ENCODE data around the gene MCAT. TPM values are rescaled to one million over a fixed set of nuclear protein-coding genes. Genes with fewer than 3 reads are reported as not detected.
"Not testable (repeated sequence)": the region's sequence is repeated elsewhere in the genome, so short reads cannot be mapped to it uniquely, and the experiment has no call there.

Gene MCAT
- total and polyA plus RNA-seq, 2 donors (not counting 1 experiment from before 2014, with no cell fraction given) = 8.4 to 10.1 TPM

DNA sequence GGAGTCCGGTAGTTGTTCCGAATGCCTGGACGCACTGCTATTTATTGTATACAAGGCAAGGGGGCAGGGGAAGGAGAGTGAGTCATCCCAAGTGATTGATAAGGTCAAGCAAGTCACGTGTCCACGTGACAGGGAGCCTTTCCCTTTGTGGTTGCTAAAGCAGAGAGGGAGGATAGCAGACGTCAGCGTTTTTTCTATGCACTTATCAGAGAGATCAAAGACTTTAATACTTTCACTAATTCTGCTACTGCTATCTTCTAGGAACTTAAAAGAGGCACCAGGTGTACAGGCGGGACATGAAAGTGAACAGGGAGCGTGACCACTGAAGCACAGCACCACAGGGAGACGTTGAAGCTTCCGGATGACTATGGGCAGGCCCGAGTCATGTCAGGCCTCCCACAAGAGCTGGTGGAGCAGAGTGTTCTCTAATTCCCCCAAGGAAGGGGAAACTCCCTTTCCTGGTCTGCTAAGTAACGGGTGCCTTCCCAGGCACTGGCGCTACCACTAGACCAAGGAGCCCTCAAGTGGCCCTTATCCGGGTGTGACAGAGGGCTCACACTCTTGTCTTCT lies 39.1 kb downstream of the MCAT start:
- H3K9ac ChIP-seq (ENCODE audit: low read length); H3K9me3 ChIP-seq (ENCODE audit: control extremely low read depth in 1 of 3, control insufficient read depth in 2 of 3, insufficient read depth in 1 of 3, low read length in 2 of 3); H3K4me1 ChIP-seq (ENCODE audit: control insufficient read depth in 2 of 2, insufficient read depth in 2 of 2, low read length in 2 of 2); H2AFZ ChIP-seq (ENCODE audit: insufficient read depth, low read depth, low read length, poor library complexity, severe bottlenecking); H3K4me2 ChIP-seq (replicated peaks; ENCODE audit: low read depth, low read length, poor library complexity, severe bottlenecking); H3K27ac ChIP-seq (ENCODE audit: low read length in 2 of 2); intact Hi-C loops (cut with micrococcal nuclease); H3K36me3 ChIP-seq (replicated peaks in 1 of 2; ENCODE audit: control extremely low read depth in 1 of 2, control insufficient read depth in 1 of 2, extremely low read depth in 1 of 2, insufficient read depth in 2 of 2, low read length in 1 of 2); DNase-seq; H3K27ac Mint-ChIP-seq; H3K9me3 Mint-ChIP-seq (ENCODE audit: insufficient read depth); H3K79me2 ChIP-seq (ENCODE audit: control insufficient read depth, insufficient read depth, low read length); POLR2A ChIA-PET; H3K4me1 Mint-ChIP-seq; H3K4me3 Mint-ChIP-seq; CTCF ChIA-PET; H4K20me1 ChIP-seq (ENCODE audit: control insufficient read depth, insufficient read depth, low read length, poor library complexity, severe bottlenecking); H3K4me3 ChIP-seq (ENCODE audit: control extremely low read depth in 1 of 5, extremely low read depth in 1 of 5, insufficient read depth in 1 of 5, low read depth in 2 of 5, low read length in 4 of 5); ATAC-seq (ENCODE audit: low read depth): not testable (repeated sequence)
- 84% methylated on average over 12 of the region's 15 CpGs for WGBS (ENCODE audit: insufficient coverage)
- peaks cover 0 to 23% (median 2%) of the 10 kb centered on the region in 4 experiments for H3K27me3 ChIP-seq (replicated peaks in 1 of 4; ENCODE audit: control extremely low read depth in 1 of 4, control insufficient read depth in 3 of 4, insufficient read depth in 4 of 4, low read length in 3 of 4)
- peaks cover 14% of the 10 kb centered on the region for H3K27me3 Mint-ChIP-seq

- Histone ChIP-seq H3K27me3 (replicated peaks in 1 of 4; ENCODE audit: control extremely low read depth in 1 of 4, control insufficient read depth in 3 of 4, insufficient read depth in 4 of 4, low read length in 3 of 4) (peaks cover 0 to 11% (median 0%) of the 10 kb centered on the region in 4 experiments), H3K9ac (ENCODE audit: low read length) (no peak overlapping the region), H3K79me2 (ENCODE audit: control insufficient read depth, insufficient read depth, low read length) (no peaks in the 10 kb centered on the region), H2AFZ (ENCODE audit: insufficient read depth, low read depth, low read length, poor library complexity, severe bottlenecking) (no peak overlapping the region), H4K20me1 (ENCODE audit: control insufficient read depth, insufficient read depth, low read length, poor library complexity, severe bottlenecking) (no peaks in the 10 kb centered on the region), H3K36me3 (replicated peaks in 1 of 2; ENCODE audit: control extremely low read depth in 1 of 2, control insufficient read depth in 1 of 2, extremely low read depth in 1 of 2, insufficient read depth in 2 of 2, low read length in 1 of 2) (no peaks in the 10 kb centered on the region), H3K4me1 (ENCODE audit: control insufficient read depth in 2 of 2, insufficient read depth in 2 of 2, low read length in 2 of 2) (no peaks in the 10 kb centered on the region), H3K4me3 (ENCODE audit: control extremely low read depth in 1 of 5, extremely low read depth in 1 of 5, insufficient read depth in 1 of 5, low read depth in 2 of 5, low read length in 4 of 5) (no peak overlapping the region), H3K27ac (ENCODE audit: low read length in 2 of 2) (no peak overlapping the region), H3K4me2 (replicated peaks; ENCODE audit: low read depth, low read length, poor library complexity, severe bottlenecking) (no peak overlapping the region), H3K9me3 (ENCODE audit: control extremely low read depth in 1 of 3, control insufficient read depth in 2 of 3, insufficient read depth in 1 of 3, low read length in 2 of 3) (peaks cover 0 to 11% (median 6%) of the 10 kb centered on the region in 3 donors)
- Mint-ChIP-seq H3K4me3 (no peak overlapping the region), H3K27ac (no peak overlapping the region), H3K4me1 (no peaks in the 10 kb centered on the region), H3K9me3 (ENCODE audit: insufficient read depth) (peaks cover 2% of the 10 kb centered on the region), H3K27me3 (peaks cover 5% of the 10 kb centered on the region)
- ChIA-PET CTCF (interaction anchor here (0.8 to 1.4 kb wide), 2 partner anchors 10 to 234 kb away, joined by 3 to 4 read pairs; no protein-coding TSS in a partner anchor), POLR2A (no interaction called here)
- DNase-seq = no peak
- 95% methylated on average over 7 of the region's 7 CpGs for WGBS (ENCODE audit: insufficient coverage)
- TF ChIP-seq EZH2 (IDR thresholded peaks at IDR 0.05; ENCODE audit: borderline replicate concordance, insufficient read depth, low read depth, low read length, poor library complexity, severe bottlenecking) = no peak
- TF ChIP-seq CTCF (IDR thresholded peaks at IDR 0.05) = no peak
- intact Hi-C loops (cut with micrococcal nuclease) = no loop called here
- no peak for ATAC-seq (ENCODE audit: low read depth)
Measured at GRCh38 chr22:43101306-43101705, 41.9 kb downstream of the MCAT start.
